ENCODE results near the gene PLXNA2. TPM values are rescaled to one million over a fixed set of nuclear protein-coding genes. Genes with fewer than 3 reads are reported as not detected.

PLXNA2 gene
- polyA plus RNA-seq, 2 of the 4 experiments (the other 2 are of a cell fraction) = 0.36 to 0.87 TPM

DNA sequence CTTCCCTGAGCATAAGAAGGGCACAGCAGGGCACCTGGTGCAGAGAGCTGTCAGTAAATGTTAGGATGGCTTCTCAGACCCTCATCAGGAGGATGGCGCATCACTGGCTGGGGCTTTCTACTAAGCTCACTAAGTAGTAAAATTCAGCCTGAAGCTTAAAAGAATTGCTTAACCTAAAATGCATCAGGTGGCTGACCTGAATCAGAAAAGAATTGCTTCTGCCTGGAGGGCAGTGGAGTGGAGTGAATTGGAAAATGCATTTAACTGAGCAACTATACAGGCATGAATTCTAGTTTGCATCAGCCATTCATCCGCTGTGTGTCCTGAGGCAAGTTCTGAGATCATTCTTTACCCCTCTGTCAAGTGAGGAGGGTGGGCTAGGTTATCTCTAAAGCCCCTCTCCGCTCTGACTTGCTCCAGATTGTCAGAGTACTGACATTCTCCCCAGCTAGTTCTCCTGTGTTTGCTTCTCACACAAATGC lies 191.2 kb downstream of the PLXNA2 start:
- POLR2A ChIA-PET = no interaction called here
- CTCF ChIA-PET = no interaction called here
- ATAC-seq = no peak
- H3K4me1 ChIP-seq = no peaks in the 10 kb centered on the region
- no peaks in the 10 kb centered on the region for H3K9me3 ChIP-seq
- H3K27ac ChIP-seq = no peak overlapping the region
- DNase-seq (ENCODE audit: low read depth in 1 of 2, low spot score in 1 of 2) = no peak
- TF ChIP-seq PBX3 (IDR thresholded peaks at IDR 0.05) (no peak), HDAC2 (IDR thresholded peaks at IDR 0.05) (no peak), ZSCAN20 (CRISPR knock-in tag; IDR thresholded peaks at IDR 0.05) (no peak), FOSL2 (IDR thresholded peaks at IDR 0.05) (no peak), FOSL2 (CRISPR knock-in tag; IDR thresholded peaks at IDR 0.05) (no peak), GATA3 (IDR thresholded peaks at IDR 0.05; ENCODE audit: borderline replicate concordance) (no peak), BHLHE40 (IDR thresholded peaks at IDR 0.05; ENCODE audit: low read depth, low read length) (no peak), TFCP2L1 (CRISPR knock-in tag; IDR thresholded peaks at IDR 0.05) (no peak)
- TF ChIP-seq, protein P1, sequence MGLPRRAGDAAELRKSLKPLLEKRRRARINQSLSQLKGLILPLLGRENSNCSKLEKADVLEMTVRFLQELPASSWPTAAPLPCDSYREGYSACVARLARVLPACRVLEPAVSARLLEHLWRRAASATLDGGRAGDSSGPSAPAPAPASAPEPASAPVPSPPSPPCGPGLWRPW (IDR thresholded peaks at IDR 0.05) = no peak
- TF ChIP-seq, protein P2, sequence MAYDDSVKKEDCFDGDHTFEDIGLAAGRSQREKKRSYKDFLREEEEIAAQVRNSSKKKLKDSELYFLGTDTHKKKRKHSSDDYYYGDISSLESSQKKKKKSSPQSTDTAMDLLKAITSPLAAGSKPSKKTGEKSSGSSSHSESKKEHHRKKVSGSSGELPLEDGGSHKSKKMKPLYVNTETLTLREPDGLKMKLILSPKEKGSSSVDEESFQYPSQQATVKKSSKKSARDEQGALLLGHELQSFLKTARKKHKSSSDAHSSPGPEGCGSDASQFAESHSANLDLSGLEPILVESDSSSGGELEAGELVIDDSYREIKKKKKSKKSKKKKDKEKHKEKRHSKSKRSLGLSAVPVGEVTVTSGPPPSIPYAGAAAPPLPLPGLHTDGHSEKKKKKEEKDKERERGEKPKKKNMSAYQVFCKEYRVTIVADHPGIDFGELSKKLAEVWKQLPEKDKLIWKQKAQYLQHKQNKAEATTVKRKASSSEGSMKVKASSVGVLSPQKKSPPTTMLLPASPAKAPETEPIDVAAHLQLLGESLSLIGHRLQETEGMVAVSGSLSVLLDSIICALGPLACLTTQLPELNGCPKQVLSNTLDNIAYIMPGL (CRISPR knock-in tag; IDR thresholded peaks at IDR 0.05; ENCODE audit: borderline replicate concordance) = no peak
- H3K4me3 ChIP-seq = no peak overlapping the region
- H3K4me2 ChIP-seq = no peak overlapping the region
- FAIRE-seq = no peak
- 78% methylated on average over 3 of the region's 3 CpGs for WGBS (ENCODE audit: missing lambda C conversion rate)

- Histone ChIP-seq H3K4me3 (no peak overlapping the region), H3K27ac (no peak overlapping the region), H3K4me1 (no peaks in the 10 kb centered on the region), H3K9me3 (no peaks in the 10 kb centered on the region), H3K4me2 (no peak overlapping the region)
- TF ChIP-seq RCOR1 (IDR thresholded peaks at IDR 0.05; ENCODE audit: low read depth, low read length) = no peak
- TF ChIP-seq NFE2L2 (conservative IDR thresholded peaks at IDR 0.05; ENCODE audit: low read length) = no peak
- TF ChIP-seq PBX3 (IDR thresholded peaks at IDR 0.05) = no peak
- TF ChIP-seq FOXS1 (CRISPR knock-in tag; IDR thresholded peaks at IDR 0.05) = no peak
- TF ChIP-seq, protein P3, sequence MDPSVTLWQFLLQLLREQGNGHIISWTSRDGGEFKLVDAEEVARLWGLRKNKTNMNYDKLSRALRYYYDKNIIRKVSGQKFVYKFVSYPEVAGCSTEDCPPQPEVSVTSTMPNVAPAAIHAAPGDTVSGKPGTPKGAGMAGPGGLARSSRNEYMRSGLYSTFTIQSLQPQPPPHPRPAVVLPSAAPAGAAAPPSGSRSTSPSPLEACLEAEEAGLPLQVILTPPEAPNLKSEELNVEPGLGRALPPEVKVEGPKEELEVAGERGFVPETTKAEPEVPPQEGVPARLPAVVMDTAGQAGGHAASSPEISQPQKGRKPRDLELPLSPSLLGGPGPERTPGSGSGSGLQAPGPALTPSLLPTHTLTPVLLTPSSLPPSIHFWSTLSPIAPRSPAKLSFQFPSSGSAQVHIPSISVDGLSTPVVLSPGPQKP (IDR thresholded peaks at IDR 0.05; ENCODE audit: low read depth, low read length) = no peak
- no peak for TF ChIP-seq CHD4 (IDR thresholded peaks at IDR 0.05; ENCODE audit: borderline replicate concordance)
- no peak for TF ChIP-seq TP53 (CRISPR knock-in tag; IDR thresholded peaks at IDR 0.05)
- no peak for TF ChIP-seq SMC3 (IDR thresholded peaks at IDR 0.05)
- TF ChIP-seq FOSL2 (IDR thresholded peaks at IDR 0.05) = no peak
- no peak for TF ChIP-seq FOSL2 (CRISPR knock-in tag; IDR thresholded peaks at IDR 0.05)
- TF ChIP-seq RARB (CRISPR knock-in tag; IDR thresholded peaks at IDR 0.05) = no peak
- TF ChIP-seq, protein P4, sequence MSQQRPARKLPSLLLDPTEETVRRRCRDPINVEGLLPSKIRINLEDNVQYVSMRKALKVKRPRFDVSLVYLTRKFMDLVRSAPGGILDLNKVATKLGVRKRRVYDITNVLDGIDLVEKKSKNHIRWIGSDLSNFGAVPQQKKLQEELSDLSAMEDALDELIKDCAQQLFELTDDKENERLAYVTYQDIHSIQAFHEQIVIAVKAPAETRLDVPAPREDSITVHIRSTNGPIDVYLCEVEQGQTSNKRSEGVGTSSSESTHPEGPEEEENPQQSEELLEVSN (IDR thresholded peaks at IDR 0.05; ENCODE audit: borderline replicate concordance, low read depth) = no peak
- no peak for TF ChIP-seq NR3C1 (IDR thresholded peaks at IDR 0.05)
- TF ChIP-seq, protein P5, sequence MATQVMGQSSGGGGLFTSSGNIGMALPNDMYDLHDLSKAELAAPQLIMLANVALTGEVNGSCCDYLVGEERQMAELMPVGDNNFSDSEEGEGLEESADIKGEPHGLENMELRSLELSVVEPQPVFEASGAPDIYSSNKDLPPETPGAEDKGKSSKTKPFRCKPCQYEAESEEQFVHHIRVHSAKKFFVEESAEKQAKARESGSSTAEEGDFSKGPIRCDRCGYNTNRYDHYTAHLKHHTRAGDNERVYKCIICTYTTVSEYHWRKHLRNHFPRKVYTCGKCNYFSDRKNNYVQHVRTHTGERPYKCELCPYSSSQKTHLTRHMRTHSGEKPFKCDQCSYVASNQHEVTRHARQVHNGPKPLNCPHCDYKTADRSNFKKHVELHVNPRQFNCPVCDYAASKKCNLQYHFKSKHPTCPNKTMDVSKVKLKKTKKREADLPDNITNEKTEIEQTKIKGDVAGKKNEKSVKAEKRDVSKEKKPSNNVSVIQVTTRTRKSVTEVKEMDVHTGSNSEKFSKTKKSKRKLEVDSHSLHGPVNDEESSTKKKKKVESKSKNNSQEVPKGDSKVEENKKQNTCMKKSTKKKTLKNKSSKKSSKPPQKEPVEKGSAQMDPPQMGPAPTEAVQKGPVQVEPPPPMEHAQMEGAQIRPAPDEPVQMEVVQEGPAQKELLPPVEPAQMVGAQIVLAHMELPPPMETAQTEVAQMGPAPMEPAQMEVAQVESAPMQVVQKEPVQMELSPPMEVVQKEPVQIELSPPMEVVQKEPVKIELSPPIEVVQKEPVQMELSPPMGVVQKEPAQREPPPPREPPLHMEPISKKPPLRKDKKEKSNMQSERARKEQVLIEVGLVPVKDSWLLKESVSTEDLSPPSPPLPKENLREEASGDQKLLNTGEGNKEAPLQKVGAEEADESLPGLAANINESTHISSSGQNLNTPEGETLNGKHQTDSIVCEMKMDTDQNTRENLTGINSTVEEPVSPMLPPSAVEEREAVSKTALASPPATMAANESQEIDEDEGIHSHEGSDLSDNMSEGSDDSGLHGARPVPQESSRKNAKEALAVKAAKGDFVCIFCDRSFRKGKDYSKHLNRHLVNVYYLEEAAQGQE (IDR thresholded peaks at IDR 0.05) = no peak
- no peak for TF ChIP-seq BHLHE40 (IDR thresholded peaks at IDR 0.05; ENCODE audit: low read depth, low read length)
- TF ChIP-seq, protein P6, sequence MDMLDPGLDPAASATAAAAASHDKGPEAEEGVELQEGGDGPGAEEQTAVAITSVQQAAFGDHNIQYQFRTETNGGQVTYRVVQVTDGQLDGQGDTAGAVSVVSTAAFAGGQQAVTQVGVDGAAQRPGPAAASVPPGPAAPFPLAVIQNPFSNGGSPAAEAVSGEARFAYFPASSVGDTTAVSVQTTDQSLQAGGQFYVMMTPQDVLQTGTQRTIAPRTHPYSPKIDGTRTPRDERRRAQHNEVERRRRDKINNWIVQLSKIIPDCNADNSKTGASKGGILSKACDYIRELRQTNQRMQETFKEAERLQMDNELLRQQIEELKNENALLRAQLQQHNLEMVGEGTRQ (IDR thresholded peaks at IDR 0.05) = no peak
- TF ChIP-seq, protein P2 (CRISPR knock-in tag; IDR thresholded peaks at IDR 0.05; ENCODE audit: borderline replicate concordance) = no peak
- no peak for TF ChIP-seq RFX5 (IDR thresholded peaks at IDR 0.05)
- no peak for TF ChIP-seq FOSB (CRISPR knock-in tag; IDR thresholded peaks at IDR 0.05)
- CTCF ChIA-PET = interaction anchor here (0.6 kb wide), 1 partner anchor 472 kb away, joined by 3 read pairs; no protein-coding TSS in a partner anchor
- DNase-seq (ENCODE audit: low read depth in 1 of 2, low spot score in 1 of 2) = no peak
- WGBS (ENCODE audit: missing lambda C conversion rate) = 68% methylated on average over 8 of the region's 8 CpGs
- FAIRE-seq = no peak
- ATAC-seq = no peak
- POLR2A ChIA-PET = no interaction called here
Observed at GRCh38 chr1:208052135-208052534, 192.0 kb downstream of the PLXNA2 start.
